ENCODE measurements around the gene PIAS1.

PIAS1 gene

DNA sequence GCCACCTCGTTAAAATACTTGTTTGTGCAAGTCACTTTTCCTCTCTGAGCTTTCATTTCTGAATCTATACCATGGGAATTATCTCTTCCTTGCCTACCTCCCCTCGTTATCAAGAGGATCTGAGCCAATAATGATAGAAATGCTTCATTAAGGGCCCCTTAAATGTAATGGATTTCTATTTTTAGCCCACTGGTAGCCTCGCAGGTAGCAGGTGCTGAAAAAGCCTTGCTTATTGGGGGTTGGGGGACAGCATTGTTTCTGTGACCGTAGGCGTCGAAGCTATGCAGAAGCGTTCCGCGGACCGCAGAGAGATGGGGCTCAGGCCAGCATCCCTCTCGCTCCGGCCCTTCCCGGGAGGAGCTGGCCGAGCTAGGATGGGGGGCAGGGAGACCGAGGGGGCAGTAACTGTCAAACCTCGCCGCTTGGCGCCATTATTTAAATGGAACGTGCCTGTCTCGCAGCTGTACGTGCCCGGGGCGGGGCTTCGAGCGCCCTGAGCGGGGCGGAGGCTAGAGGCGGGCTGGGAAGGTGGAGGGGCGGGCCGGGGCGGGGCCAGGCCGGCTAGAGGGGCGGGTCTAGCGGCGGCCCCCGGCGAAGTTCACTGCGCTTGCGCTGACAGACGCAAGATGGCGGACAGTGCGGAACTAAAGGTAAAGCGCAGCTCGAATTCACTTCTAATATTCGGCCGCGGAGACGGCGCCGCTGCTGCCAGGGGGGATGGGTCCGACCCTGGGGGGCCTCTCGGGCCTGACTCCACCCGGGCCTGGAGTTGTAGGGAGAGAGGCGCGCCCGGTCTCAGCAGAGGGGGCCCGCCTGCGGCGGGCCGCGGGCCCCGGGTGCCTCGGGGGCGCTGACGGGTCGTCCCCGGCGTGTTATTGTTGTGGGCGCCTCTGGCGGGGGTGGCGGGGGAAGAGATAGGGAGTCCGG lies at the start of gene PIAS1:
Gene PIAS1, plus strand, starts transcription at position 615 of the 927 bp plus-strand sequence. Its CDS starts 12 bp downstream, at position 627.
- TF ChIP-seq, protein P1, sequence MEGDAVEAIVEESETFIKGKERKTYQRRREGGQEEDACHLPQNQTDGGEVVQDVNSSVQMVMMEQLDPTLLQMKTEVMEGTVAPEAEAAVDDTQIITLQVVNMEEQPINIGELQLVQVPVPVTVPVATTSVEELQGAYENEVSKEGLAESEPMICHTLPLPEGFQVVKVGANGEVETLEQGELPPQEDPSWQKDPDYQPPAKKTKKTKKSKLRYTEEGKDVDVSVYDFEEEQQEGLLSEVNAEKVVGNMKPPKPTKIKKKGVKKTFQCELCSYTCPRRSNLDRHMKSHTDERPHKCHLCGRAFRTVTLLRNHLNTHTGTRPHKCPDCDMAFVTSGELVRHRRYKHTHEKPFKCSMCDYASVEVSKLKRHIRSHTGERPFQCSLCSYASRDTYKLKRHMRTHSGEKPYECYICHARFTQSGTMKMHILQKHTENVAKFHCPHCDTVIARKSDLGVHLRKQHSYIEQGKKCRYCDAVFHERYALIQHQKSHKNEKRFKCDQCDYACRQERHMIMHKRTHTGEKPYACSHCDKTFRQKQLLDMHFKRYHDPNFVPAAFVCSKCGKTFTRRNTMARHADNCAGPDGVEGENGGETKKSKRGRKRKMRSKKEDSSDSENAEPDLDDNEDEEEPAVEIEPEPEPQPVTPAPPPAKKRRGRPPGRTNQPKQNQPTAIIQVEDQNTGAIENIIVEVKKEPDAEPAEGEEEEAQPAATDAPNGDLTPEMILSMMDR (IDR thresholded peaks at IDR 0.05) = no peak; the same call in 1 of the 2 replicates

DNA sequence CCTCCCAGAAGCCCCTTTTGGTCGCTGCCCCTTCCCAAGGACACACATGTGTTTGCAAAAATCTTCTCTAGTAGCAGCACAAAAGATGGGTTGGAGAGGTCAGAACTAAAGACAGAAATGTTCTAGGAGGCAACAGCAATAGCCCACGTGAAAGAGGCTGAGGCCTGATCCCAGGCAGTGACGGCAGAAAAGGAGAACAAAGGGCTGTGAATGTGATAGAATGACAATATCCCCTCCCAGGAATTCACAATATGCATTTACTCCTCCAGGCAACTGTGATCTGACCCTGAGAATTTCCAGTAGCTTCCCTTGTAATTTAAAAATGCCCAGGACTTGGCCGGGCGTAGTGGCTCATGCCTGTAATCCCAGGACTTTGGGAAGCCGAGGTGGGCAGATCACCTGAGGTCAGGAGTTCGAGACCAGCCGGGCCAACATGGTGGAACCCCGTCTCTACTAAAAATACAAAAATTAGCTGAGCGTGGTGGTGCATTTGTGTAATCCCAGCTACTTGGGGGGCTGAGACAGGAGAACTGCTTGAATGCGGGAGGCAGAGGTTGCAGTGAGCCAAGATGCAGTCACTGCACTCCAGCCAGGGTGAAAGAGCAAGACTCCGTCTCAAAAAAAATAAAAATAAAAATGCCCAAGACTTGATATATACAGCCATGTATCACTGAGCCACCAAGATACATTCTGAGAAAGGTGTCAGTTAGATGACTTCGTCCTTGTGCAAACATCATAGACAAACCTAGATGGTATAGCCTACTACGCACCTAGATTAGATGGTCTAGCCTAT lies 43.6 kb upstream of the PIAS1 start:
- TF ChIP-seq, protein P1 (IDR thresholded peaks at IDR 0.05) = no peak

DNA sequence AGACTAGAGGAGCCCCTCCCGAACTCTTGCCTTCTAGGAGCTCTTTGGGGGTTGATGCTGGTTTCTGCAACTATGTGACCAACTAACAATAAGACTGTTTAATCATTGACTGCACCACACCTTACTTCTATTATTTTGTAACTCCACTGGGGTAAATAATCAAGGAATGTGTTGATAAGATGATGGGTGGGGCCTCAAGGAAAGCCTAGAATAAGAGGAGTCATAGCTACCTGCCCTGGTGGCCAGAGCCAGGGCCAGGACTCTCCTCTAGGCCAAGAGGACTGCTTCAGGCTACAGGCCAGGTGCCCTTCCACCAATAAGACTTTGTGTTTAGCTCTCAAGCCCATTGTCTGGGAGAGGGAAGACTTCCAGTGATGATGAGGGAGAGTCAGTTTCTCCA lies 41.2 kb upstream of the PIAS1 start:
- TF ChIP-seq, protein P1 (IDR thresholded peaks at IDR 0.05) = no peak

DNA sequence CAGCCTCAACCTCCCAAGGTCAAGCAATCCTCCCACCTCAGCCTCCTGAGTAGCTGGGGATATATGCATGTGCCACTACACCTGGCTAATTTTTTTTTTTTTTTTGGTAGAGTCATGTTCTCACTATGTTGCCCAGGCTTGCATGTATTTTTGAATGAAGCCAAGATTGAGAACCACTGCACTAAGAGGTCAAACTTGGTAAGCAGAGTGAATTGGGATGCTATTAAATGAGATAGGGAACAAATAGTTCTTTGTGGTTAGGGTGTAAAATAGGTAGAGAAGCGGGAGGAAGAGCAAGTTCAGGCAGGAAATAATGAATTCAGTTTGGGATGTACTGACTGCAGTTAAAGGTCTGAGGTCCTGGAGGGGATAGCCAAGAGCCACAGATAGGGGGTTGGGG lies 39.9 kb upstream of the PIAS1 start:
- TF ChIP-seq, protein P1 (IDR thresholded peaks at IDR 0.05) = no peak

DNA sequence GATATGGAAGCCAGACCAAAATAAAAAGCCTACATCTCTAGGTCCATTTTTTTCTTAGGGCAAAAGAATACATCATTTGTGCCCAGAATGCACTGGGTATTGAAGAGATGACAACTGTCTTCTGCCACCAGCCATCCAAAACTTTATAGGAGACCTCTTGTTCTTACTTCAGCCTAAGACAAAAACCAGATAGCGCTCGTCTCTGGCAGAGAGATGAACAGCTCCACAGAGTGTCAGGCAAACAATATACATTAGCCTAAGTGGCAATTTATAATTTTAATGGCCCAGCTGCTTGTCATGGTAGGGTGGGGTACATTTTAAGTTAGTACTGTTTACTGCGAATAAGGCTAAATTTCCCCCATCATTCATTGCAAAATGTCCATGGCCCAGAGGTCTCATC lies 38.9 kb upstream of the PIAS1 start:
- TF ChIP-seq, protein P1 (IDR thresholded peaks at IDR 0.05) = no peak

DNA sequence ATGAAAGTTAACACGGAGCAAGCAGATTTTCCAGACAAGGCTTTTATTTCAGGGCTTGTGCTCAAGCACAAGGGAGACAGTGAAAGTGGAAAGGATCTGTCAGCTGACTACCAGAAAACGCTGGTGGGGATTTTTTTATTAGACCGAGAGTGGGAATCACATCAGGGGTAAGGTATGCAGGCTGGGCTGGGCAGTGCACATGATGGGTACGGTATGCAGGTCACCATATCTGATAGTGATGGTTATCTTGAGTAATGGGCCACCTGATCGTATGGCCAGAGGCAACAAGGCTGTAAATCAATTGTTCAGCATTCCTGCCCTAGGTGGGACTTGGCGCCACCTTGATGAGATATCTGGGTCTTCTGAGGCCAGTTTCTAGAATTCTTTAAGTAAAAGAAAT lies 36.9 kb upstream of the PIAS1 start:
- TF ChIP-seq, protein P1 (IDR thresholded peaks at IDR 0.05) = no peak

DNA sequence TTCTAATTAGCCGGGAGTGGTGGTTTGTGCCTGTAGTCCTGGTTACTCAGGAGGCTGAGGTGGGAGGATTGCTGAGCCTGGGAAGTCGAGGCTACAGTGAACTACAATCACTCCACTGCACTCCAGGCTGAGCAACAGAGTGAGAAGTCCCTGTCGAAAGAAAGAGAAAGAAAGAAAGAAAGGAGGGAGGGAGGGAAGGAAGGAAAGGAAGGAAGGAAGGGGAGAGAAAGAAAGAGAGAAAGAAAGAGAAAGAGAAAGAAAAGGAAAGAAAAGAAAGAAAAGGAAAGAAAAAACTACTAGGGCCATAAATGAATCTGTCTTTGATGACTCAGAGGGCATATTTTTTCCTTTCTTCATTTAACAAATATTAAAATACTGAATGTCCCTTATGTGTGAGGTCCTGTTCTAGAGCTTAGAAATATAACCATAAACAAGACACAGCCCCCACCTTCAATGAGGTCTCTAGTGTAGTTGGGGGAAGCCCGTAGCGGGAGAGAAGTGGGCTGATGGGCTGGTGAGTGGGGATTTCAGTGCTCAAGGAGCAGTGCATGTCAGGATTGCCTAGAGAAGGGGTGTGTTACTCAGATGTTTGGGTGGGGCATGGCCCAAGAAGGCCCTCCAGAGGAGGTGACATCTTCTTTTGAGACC lies 35.2 kb upstream of the PIAS1 start:
- TF ChIP-seq, protein P1 (IDR thresholded peaks at IDR 0.05) = no peak
